ENCODE measurements around the gene NAP1L4.

NAP1L4 gene

DNA sequence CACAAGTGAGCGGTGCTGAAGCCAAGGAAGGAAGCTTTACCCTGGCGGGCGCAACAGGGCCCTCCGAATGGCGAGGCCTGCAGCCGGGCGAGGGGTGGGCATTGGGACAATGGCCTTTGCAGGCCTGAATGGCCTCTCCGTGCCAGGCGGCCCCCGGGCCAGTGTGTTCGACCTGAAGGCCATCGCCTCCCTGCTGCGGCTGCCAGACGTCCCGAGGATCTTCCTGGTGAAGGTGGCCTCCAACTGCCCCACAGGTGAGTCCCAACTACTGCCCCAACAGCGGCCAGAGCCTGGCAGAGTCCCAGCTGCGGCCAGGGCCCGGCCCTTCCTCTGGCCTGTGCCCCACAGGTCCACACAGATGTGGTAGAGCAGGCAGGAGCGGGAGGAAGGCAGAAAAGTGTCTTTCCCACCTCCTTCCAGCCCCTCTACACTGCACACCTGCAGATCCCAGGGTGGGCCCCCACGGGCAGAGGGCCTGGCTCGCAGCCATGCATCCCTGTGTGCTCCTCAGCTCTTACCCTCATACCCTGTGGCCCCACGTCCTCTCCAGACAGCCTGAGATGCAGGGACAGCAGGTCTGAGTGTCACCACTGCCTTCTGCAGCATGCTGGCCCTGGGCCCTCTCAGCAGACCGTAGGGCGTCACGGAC lies 74.2 kb downstream of the NAP1L4 start:
- Mint-ChIP-seq H3K4me3 (no peak overlapping the region), H3K27ac (no peak overlapping the region), H3K9me3 (no peaks in the 10 kb centered on the region), H3K27me3 (ENCODE audit: low read depth) (no peaks in the 10 kb centered on the region), H3K36me3 (ENCODE audit: low read depth) (no peaks in the 10 kb centered on the region), H3K4me1 (no peaks in the 10 kb centered on the region)
- no peak for TF ChIP-seq CTCF (IDR thresholded peaks at IDR 0.05; ENCODE audit: unreplicated experiment in 3 of 3)

GRCh38 chr11:2916892-2917645 lies 75.1 kb downstream of the NAP1L4 start:
- no peaks in the 10 kb centered on the region for H3K27me3 Mint-ChIP-seq (ENCODE audit: low read depth)
- no peak for TF ChIP-seq CTCF (IDR thresholded peaks at IDR 0.05; ENCODE audit: unreplicated experiment in 3 of 3)
- no peaks in the 10 kb centered on the region for H3K4me1 Mint-ChIP-seq
- no peaks in the 10 kb centered on the region for H3K36me3 Mint-ChIP-seq (ENCODE audit: low read depth)
- no peak overlapping the region for H3K27ac Mint-ChIP-seq
- no peaks in the 10 kb centered on the region for H3K9me3 Mint-ChIP-seq
- H3K4me3 Mint-ChIP-seq, result no peak overlapping the region

DNA sequence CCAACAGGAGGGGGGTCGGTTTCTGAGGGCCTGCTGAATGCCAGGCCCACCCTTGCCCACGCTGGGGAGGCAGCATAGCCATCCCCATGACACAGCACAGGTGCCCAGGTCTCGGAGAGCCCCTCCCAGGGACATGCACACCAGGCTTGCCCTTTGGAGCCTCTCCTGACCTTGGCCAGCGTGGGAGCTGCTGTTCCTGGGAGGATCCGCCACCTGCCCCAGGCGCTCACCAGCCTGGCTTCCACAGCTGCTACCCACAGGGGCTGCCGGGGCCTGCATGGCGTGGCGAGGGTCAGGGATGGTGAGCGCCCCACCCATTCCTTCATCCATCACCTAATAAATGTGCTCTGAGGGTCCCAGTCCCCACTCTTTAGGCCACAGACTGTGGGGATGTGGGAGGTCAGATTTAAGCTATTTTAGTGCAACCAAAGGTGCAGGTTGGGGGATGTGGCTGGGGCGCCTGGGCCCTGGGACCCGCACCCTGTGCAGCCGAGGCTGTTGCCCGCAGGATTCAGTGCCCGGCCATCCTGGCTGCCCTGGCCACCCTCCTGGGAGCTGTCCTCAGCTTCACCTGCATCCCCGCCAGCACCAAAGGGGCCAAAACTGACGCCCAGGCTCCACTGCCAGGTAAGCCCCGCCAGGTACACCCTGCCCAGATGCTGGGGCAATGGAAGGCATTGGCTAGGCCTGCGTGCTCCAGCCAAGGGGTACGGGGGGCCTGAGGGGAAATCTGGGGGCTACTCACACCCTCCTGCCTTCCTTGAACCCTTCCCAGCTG lies 75.8 kb downstream of the NAP1L4 start:
- no peak overlapping the region for H3K4me3 Mint-ChIP-seq
- no peak for TF ChIP-seq CTCF (IDR thresholded peaks at IDR 0.05; ENCODE audit: unreplicated experiment in 3 of 3)
- peaks cover 5% of the 10 kb centered on the region for H3K27me3 Mint-ChIP-seq (ENCODE audit: low read depth)
- no peaks in the 10 kb centered on the region for H3K9me3 Mint-ChIP-seq
- no peaks in the 10 kb centered on the region for H3K4me1 Mint-ChIP-seq
- no peak overlapping the region for H3K27ac Mint-ChIP-seq
- no peaks in the 10 kb centered on the region for H3K36me3 Mint-ChIP-seq (ENCODE audit: low read depth)

GRCh38 chr11:2915473-2915872 lies 76.7 kb downstream of the NAP1L4 start:
- Mint-ChIP-seq H3K27ac (no peak overlapping the region), H3K4me1 (no peaks in the 10 kb centered on the region), H3K36me3 (ENCODE audit: low read depth) (no peaks in the 10 kb centered on the region), H3K9me3 (no peaks in the 10 kb centered on the region), H3K27me3 (ENCODE audit: low read depth) (peaks cover 5% of the 10 kb centered on the region), H3K4me3 (no peak overlapping the region)
- TF ChIP-seq CTCF (IDR thresholded peaks at IDR 0.05; ENCODE audit: unreplicated experiment in 3 of 3), result no peak

DNA sequence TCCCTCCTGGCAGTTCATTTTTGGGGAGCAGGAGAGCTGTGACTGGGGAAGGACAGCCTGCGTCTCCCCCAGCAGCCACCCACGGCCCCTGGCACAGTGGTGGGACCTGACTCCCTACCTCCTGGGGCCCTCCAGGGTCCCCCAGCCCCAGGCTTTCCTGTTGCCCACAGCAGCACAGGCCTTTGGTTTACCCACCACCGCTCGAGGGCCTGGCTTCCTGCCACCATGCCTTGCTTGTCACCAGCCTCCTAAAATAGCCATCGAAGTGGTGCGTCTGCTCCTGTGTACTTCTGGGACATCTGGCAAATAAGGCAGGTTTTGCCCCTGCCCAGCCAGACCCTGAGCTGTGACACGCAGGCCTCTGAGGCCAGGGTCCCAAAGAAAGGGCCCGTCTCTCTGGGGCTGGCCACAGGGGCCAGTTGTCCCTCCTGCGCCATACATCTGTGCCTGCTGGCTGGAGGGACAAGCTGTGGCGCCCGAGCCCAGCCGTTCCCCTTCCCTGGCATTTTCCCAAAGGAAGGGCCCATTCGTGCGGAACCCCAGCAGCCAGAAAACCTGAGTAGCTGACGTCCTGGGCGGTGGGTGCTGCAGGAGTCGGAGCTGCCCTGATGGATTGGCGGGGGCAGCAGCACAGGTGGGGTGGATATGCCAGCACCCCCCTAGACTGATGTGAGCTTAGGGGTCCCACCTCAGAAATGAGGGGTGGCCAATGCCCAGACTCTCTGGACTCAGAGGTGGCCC lies 77.5 kb downstream of the NAP1L4 start:
- Mint-ChIP-seq H3K27ac (no peak overlapping the region), H3K36me3 (ENCODE audit: low read depth) (no peaks in the 10 kb centered on the region), H3K4me1 (no peaks in the 10 kb centered on the region), H3K27me3 (ENCODE audit: low read depth) (peaks cover 5% of the 10 kb centered on the region), H3K4me3 (no peak overlapping the region), H3K9me3 (no peaks in the 10 kb centered on the region)
- TF ChIP-seq CTCF (IDR thresholded peaks at IDR 0.05; ENCODE audit: unreplicated experiment in 3 of 3), result no peak
